Measurements from ENCODE around the gene RIPOR2.

- TF ChIP-seq EZH2 (IDR thresholded peaks at IDR 0.05; ENCODE audit: insufficient read depth, poor library complexity, severe bottlenecking) (no peak), EZH2phosphoT487 (IDR thresholded peaks at IDR 0.05; ENCODE audit: insufficient read depth, low read depth) (no peak)
Measured at GRCh38 chr6:24879351-24879750, 56.4 kb downstream of the RIPOR2 start.

Measured in GM23248 (cell line).